Body of pancreas (tissue), 4 donors: ENCODE measurements around the gene RAD51B. TPM values are rescaled to one million over a fixed set of nuclear protein-coding genes. Genes with fewer than 3 reads are reported as not detected.

Experiments
- ATAC-seq: fragments of 150-250 bp; one replicate; pipeline ENCODE4 v1.9.1; 2016
- DNase-seq, 4 donors: peaks; one replicate each; pipeline ENCODE4 v3.0.0-alpha.2; 2019
- H3K27ac ChIP-seq, 4 donors: fragments of 200-600 bp; sonication (generic); 1 replicate in 3 of 4; 2 replicates in 1 of 4; pipeline versions ENCODE4 v1.5.1 to v1.6.1; 2016 to 2019; ENCODE audit warnings: mild to moderate bottlenecking in 1 of 4, mixed read lengths in 1 of 4, moderate library complexity in 1 of 4
- H3K27me3 ChIP-seq, 2 donors: fragments of 200-600 bp; sonication (generic); one replicate each; pipeline ENCODE4 v1.6.0; 2016; ENCODE audit warnings: mild to moderate bottlenecking in 1 of 2
- H3K36me3 ChIP-seq, 2 donors: fragments of 200-600 bp; sonication (generic); replicated peaks in 1 of 2; 2 replicates each; pipeline ENCODE4 v1.5.1; 2016; ENCODE audit warnings: low read depth in 2 of 2; ENCODE audit not compliant: insufficient read depth in 1 of 2
- H3K4me1 ChIP-seq: fragments of 200-600 bp; sonication (generic); one replicate; pipeline ENCODE4 v1.6.0; 2016
- H3K4me3 ChIP-seq, 2 donors: fragments of 200-600 bp; sonication (generic); 1 replicate in 1 of 2; 2 replicates in 1 of 2; pipeline ENCODE4 v1.5.1; 2016 to 2019
- H3K9me3 ChIP-seq, 3 donors: fragments of 200-600 bp; sonication (generic); 1 replicate in 2 of 3; 2 replicates in 1 of 3; pipeline ENCODE4 v1.5.1; 2016
- CTCF ChIP-seq, 7 experiments: fragments of 450-650 bp in 4 of 7; fragments of 200-600 bp in 3 of 7; sonication (generic) in 3 of 7; IDR thresholded peaks; one replicate each; pipeline ENCODE4 v1.5.1; 2016 to 2019; ENCODE audit warnings: antibody characterized with exemption in 7 of 7
- POLR2A ChIP-seq, 3 donors: fragments of 450-650 bp; IDR thresholded peaks; one replicate each; pipeline ENCODE4 v1.6.1; 2016; ENCODE audit warnings: antibody characterized with exemption in 3 of 3, mild to moderate bottlenecking in 2 of 3
- WGBS, 2 donors: methylation state at CpG; one replicate each; pipeline ENCODE4 v1.1.5; 2017; 5-methylcytosine and 5-hydroxymethylcytosine counted together
- intact Hi-C: fragments of 100-400 bp; cut with DNase I; formaldehyde crosslinking; loops from one replicate; pipeline ENCODE4 v1.15.1; 2023
- total RNA-seq, 2 donors: library from RNA; depleted of rRNA; stranded (reverse); fragments of >200 nt; gene quantifications; one replicate each; pipeline ENCODE4 v1.1.0, GENCODE V29; 2016

Gene RAD51B
- total RNA-seq, 2 donors from 2014 or later: 12.2 to 29.6 TPM

GRCh38 chr14:68477461-68478085 lies 658.0 kb downstream of the RAD51B start:
- Histone ChIP-seq H3K36me3 (no peaks in the 10 kb centered on the region), H3K27ac (peak overlapping the region; percentile 80 to 88 (median 86)), H3K9me3 (no peaks in the 10 kb centered on the region), H3K27me3 (no peaks in the 10 kb centered on the region), H3K4me1 (peaks cover 80% of the 10 kb centered on the region), H3K4me3 (no peak overlapping the region)
- intact Hi-C loops: no loop called here
- WGBS, 2 donors: 75 to 79% methylated on average over 8 of the region's 8 CpGs
- no peak for TF ChIP-seq POLR2A (IDR thresholded peaks at IDR 0.05)
- TF ChIP-seq CTCF (IDR thresholded peaks at IDR 0.05): no peak
- ATAC-seq (no peak), DNase-seq (no peak)

GRCh38 chr14:68479247-68479646 lies 659.7 kb downstream of the RAD51B start:
- Histone ChIP-seq H3K9me3 (no peaks in the 10 kb centered on the region), H3K27me3 (no peaks in the 10 kb centered on the region), H3K4me3 (no peak overlapping the region), H3K36me3 (no peaks in the 10 kb centered on the region), H3K4me1 (peaks cover 82% of the 10 kb centered on the region), H3K27ac (peak overlapping the region in 1 of 4 donors; percentile 19)
- DNase-seq (no peak), ATAC-seq (no peak)
- 25 to 38% methylated on average over 3 of the region's 3 CpGs for WGBS, 2 donors
- TF ChIP-seq CTCF (IDR thresholded peaks at IDR 0.05) (no peak), POLR2A (IDR thresholded peaks at IDR 0.05) (no peak)
- intact Hi-C loops: no loop called here

- Histone ChIP-seq H3K4me3 (no peak overlapping the region), H3K27me3 (no peaks in the 10 kb centered on the region), H3K9me3 (no peaks in the 10 kb centered on the region), H3K36me3 (no peaks in the 10 kb centered on the region), H3K27ac (no peak overlapping the region), H3K4me1 (peaks cover 82% of the 10 kb centered on the region)
- no peak for ATAC-seq
- intact Hi-C loops: no loop called here
- 80 to 86% methylated on average over 2 of the region's 2 CpGs for WGBS, 2 donors
- DNase-seq: no peak
- TF ChIP-seq CTCF (IDR thresholded peaks at IDR 0.05) (no peak), POLR2A (IDR thresholded peaks at IDR 0.05) (no peak)
These were observed 662.4 kb downstream of the RAD51B start for GRCh38 chr14:68482018-68482417.

GRCh38 chr14:68482772-68483395 lies 663.3 kb downstream of the RAD51B start:
- H3K9me3 ChIP-seq: no peaks in the 10 kb centered on the region
- intact Hi-C loops: no loop called here
- H3K27me3 ChIP-seq: no peaks in the 10 kb centered on the region
- H3K27ac ChIP-seq: peak overlapping the region in 3 of 4 donors; percentile 85 to 90 (median 89)
- no peak for ATAC-seq
- H3K4me1 ChIP-seq: peaks cover 82% of the 10 kb centered on the region
- H3K4me3 ChIP-seq: no peak overlapping the region
- no peaks in the 10 kb centered on the region for H3K36me3 ChIP-seq
- 100% methylated on average over 1 of the region's 1 CpG for WGBS, 2 donors
- DNase-seq: no peak
- no peak for TF ChIP-seq CTCF (IDR thresholded peaks at IDR 0.05)
- no peak for TF ChIP-seq POLR2A (IDR thresholded peaks at IDR 0.05)
